Glomerular visceral epithelial cell (primary cell): ENCODE results near the gene KRT31.
A peak's percentile ranks its signal among the peaks of the same experiment; 100 is the strongest.
"Not testable (repeated sequence)": the region's sequence is repeated elsewhere in the genome, so short reads cannot be mapped to it uniquely, and the experiment has no call there.

ENCODE experiments used
- DNase-seq: peaks from one replicate; pipeline ENCODE4 v3.0.0-alpha.2; 2016; ENCODE audit errors: extremely low spot score

The KRT31 gene

GRCh38 chr17:41417576-41418015 lies 20.2 kb upstream of the KRT31 start:
- DNase-seq, result no peak

DNA sequence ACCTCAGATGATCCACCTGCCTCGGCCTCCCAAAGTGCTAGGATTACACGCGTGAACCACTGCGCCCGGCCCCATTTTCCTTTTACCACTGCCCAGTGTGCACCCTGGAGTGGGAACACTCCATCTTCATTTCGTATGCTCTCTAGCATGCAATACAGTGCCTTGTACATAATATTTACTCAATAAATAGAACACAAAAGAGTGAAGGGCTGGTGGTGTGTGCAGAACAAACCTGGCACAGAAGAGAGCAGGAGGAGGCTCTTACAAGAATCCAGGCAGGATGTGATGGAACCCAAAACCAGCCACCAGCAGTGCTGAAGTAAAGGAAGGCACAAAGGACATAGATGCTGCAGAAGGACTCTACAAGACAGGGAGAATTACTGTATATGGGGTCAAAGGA lies 19.7 kb upstream of the KRT31 start:
- DNase-seq, result no peak

GRCh38 chr17:41416479-41416878 lies 19.1 kb upstream of the KRT31 start:
- DNase-seq, result no peak

GRCh38 chr17:41415833-41416335 lies 18.5 kb upstream of the KRT31 start:
- DNase-seq, result peak; percentile 62

- no peak for DNase-seq
Observed at GRCh38 chr17:41415411-41415810, 18.0 kb upstream of the KRT31 start.

DNA sequence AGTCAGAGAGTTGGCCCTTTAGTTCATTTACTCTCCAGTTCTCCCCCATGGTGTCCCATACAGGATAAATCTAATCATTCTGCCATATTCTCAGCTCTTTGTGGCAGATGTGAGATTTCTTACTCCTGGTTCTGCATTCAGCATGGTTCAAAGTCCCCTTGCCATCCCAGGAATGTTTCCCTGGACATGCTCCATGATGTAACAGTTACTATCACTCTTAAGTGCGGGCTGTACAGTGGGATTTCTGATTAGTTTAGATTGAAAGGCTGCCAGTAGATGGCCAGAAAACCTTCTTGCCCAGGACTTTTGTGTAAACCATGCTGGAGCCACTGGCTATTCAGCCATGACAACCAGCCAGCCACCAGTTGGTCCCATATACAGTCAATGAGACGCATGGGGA lies 16.6 kb upstream of the KRT31 start:
- peak; percentile 67 for DNase-seq

DNA sequence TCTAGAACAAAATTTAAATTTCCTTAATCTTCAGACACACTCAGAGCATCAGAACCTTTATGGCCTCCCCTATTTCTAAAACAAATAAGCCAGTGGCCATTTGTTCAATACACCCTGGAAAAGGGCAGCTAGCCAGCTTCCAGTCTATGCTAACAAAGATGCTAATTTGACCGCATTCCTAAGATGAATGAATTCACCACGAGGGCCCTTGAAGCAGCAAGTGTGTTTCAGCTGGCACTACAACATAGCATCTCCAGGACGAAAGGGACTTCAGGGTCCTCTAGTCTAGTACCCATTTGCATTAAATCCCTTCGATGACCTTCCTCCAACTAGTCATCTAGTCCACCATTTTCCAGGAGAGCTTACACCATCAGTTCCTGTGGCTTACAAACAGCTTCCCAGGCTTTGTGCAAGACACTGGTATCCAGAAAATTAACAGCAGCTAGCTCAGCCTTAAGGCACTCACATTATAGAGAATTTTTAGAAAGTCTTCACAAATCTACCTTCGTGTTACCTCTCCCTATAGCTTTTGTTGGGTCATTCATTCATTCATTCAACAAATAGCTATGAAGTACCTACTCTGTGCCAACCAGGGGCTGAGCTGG lies 16.0 kb upstream of the KRT31 start:
- DNase-seq, result no peak

- DNase-seq, result no peak
Observed at GRCh38 chr17:41411072-41411840, 13.8 kb upstream of the KRT31 start.

- DNase-seq, result no peak
Observed at GRCh38 chr17:41407226-41407625, 9.8 kb upstream of the KRT31 start.

DNA sequence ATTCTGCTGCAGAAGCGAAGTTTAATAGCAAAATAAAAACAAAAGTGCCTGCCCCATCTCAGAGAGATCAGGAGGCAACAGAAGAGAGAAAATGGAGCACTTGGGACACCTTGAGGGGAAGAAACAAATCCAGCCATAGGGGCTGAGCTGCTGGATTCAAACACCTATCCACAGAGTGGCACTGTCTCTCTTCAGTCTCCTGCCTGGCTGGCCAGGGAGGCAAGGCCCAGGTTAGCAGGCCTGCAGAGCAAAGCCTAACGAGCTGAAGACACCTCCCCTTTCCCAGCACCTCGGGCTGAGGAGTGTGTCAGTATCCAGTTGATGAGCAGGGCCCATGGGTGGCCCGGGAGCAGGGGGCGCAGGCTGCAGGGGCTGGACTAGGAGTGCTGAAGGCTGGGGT lies 8.8 kb upstream of the KRT31 start:
- peak; percentile 46 for DNase-seq

GRCh38 chr17:41404024-41404671 lies 6.7 kb upstream of the KRT31 start:
- DNase-seq, result peak; percentile 95

GRCh38 chr17:41403404-41404023 lies 6.1 kb upstream of the KRT31 start:
- no peak for DNase-seq

DNA sequence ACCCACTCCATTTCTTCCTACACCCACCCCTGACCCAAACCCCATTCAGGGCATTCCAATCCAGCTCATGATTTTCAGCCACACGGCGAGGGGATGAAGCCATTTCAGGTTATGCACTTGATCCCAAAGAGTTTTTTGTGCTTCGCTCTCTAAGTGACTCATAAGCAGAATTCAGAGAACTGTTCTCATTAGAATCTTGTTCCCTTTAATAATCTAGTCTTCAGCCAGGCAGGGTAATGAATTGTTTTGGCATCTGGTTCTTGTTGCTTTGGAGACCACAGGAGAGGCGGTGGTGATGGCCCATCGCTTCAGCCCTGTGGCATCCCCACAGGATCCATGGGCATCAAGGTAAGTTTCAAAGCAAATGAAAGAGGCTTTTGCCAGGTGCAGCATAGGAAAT lies 4.8 kb upstream of the KRT31 start:
- DNase-seq, result peak; percentile 62

- DNase-seq, result no peak
Observed at GRCh38 chr17:41396340-41396739, 1.1 kb downstream of the KRT31 start.

GRCh38 chr17:41395611-41396010 lies 1.8 kb downstream of the KRT31 start:
- DNase-seq, result no peak

DNA sequence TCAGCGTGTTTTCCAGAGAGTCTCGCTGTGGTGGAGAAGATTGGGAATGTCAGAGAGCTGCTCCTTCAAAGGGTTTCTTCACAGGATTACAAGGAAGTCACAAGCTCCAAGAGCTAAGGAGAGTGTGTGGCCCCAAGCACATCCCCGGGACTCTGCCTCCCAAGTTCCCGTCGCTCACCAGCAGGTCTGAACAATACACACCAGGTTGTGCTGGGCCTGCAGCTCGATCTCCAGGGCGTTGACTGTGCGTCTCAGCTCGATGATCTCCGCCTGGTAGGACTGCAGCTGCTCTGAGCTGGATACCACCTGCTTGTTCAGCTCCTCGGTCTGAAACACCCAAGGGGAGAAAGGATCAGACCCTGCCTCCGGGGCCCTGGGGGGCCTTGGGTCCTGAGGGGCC lies 2.4 kb downstream of the KRT31 start:
- not testable (repeated sequence) for DNase-seq

DNA sequence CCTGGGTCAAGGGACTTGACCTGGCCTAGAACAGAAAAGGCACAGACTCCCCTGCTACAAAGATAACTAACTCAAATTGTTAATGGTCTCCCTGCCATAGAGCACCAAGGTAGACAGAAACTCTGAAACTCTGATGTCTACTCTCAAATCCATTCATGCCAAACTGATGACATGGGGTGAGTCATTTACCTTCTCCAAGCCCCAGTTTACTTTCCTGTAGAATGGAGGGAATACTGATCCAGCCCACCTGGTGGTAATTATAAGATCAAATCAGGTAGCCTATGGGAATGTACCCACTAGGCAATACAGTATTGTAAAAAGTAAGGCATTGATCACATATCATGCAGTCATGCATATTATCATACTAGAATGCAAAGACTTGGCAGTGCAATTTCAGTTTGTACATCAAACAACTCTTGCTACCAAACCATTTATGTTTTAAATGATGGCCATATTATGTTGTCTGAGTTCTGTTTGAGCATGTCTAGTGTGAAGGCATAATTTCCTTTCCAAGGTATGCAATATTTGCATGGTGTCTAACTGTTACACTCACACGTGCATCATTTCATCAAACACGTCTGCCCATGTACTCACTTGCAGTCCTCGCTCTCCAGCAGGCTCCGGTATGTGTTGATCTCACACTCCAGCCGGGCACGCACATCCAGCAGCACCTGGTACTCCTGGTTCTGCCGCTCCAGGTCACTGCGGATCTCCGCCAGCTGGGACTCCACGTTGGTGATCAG lies 3.0 kb downstream of the KRT31 start:
- no peak for DNase-seq

- no peak for DNase-seq
Observed at GRCh38 chr17:41393826-41394225, 3.6 kb downstream of the KRT31 start.

GRCh38 chr17:41393294-41393693 lies 4.1 kb downstream of the KRT31 start:
- no peak for DNase-seq

DNA sequence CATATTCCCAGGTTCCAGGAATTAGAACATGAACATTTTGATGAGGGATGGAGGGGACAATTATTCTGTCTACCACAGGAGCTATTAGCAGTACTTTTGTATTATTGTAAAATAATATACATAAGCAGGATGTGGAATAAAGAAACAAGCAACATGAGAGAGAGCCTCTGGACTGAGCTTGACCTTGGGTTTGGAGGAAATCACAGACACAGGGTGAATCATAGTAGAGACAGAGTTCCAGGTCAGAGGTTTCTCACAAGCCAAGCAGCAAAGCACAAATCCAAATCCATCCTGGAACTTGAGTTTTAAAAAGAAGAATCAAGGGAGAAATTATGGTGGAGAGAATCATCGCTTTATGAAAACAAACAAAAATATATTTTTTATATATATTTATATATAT lies 5.1 kb downstream of the KRT31 start:
- no peak for DNase-seq

DNA sequence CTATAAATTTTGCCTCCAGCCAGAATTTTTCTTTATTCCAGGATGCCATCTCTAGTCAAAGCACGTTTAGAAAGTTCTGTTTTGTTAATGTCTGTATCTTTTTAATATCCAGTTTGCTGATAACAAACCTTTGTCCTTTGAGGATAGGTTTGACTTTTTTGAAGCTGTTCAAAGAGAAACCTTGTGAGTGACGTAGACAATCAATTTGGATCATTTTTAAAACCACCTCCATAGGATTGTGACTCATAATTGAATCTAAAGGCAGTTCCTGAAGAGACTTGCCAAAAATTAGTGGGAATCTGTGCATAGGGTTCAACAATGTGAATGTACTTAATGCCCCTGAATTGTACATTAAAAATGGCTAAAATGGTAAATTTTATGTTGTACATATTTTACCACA lies 5.9 kb downstream of the KRT31 start:
- no peak for DNase-seq
